Activated B cell treated with CpG ODN at 0.5 μM for 24 hours (primary cell): Measurements from ENCODE around the gene STK24. TPM values are rescaled to one million over a fixed set of nuclear protein-coding genes. Genes with fewer than 3 reads are reported as not detected.

Experiments used
- ATAC-seq: fragments of 200-7000 bp; cut with Tn5 transposase; one replicate; pipeline ENCODE4 v1.10.0; 2021; ENCODE audit warnings: low read depth, mild to moderate bottlenecking, moderate library complexity
- CTCF ChIA-PET: fragments of 350-600 bp; sonication (Branson Sonifier 250); formaldehyde crosslinking; loops from one replicate; lab custom pipeline; 2021; ENCODE audit warnings: antibody characterized with exemption; lab: Charles Lee
- POLR2A ChIA-PET: fragments of 350-600 bp; sonication (Branson Sonifier 250); formaldehyde crosslinking; loops from one replicate; lab custom pipeline; 2021; ENCODE audit warnings: antibody characterized with exemption; lab: Charles Lee
- DNase-seq: peaks from one replicate; pipeline ENCODE4 v3.0.0; 2022
- H3K27ac Mint-ChIP-seq: one replicate; pipeline ENCODE4 v1.8.0; 2020; ENCODE audit warnings: mixed read lengths
- H3K27me3 Mint-ChIP-seq: one replicate; pipeline ENCODE4 v1.8.0; 2021; ENCODE audit warnings: mixed read lengths
- H3K36me3 Mint-ChIP-seq: one replicate; pipeline ENCODE4 v1.8.0; 2021; ENCODE audit warnings: low read depth, mixed read lengths
- H3K4me1 Mint-ChIP-seq: one replicate; pipeline ENCODE4 v1.8.0; 2021; ENCODE audit warnings: mixed read lengths
- H3K4me3 Mint-ChIP-seq: one replicate; pipeline ENCODE4 v1.8.0; 2020; ENCODE audit warnings: mild to moderate bottlenecking, mixed read lengths
- H3K9me3 Mint-ChIP-seq: one replicate; pipeline ENCODE4 v1.8.0; 2020; ENCODE audit warnings: mixed read lengths
- intact Hi-C: fragments of 100-400 bp; cut with micrococcal nuclease; formaldehyde crosslinking; loops from one replicate; pipeline ENCODE4 v1.15.1; 2024
- total RNA-seq: library from RNA; stranded (reverse); gene quantifications from 2 replicates; pipeline ENCODE4 v1.2.3, GENCODE V29; 2022
- TF ChIP-seq, protein P1 (sequence below): fragments of 200-600 bp; IDR thresholded peaks from one replicate; pipeline ENCODE4 v1.8.0; 2022; ENCODE audit warnings: antibody characterized with exemption, mild to moderate bottlenecking

The STK24 gene
- total RNA-seq, 1 donor from 2014 or later: 84.8 TPM

DNA sequence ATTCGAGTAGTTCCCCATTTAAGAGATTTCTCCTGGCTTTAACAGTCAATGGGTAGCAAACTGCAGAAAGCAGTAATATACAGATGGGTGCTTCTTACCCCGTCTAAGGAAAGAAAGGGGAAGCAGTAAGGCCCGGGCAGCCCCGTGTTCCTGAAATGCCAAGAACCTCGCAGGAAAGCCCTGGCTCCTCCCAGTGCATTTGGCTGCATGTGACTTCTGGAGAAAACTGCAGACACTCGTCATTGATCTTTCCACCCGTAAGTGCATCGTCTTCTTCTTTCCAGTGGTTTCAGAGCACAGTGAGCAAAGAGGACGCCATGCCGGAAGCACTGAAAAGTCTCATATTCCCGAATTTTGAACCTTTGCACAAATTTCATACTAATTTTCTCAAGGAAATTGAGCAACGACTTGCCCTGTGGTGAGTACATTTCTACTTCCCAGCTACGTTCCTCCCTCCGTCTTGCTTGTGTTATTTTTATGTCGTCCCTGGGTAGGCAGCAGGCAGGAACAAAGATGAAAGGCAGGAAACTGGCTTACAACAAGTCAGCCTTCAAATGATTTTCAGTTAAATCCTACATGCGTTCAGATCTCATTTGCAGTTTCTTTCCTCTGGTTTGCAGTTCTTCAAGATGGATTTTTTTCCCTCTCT is 165.2 kb downstream of the STK24 start:
- Mint-ChIP-seq H3K36me3 (no peaks in the 10 kb centered on the region), H3K4me1 (peaks cover 4% of the 10 kb centered on the region), H3K27ac (no peak overlapping the region), H3K27me3 (peaks cover 12% of the 10 kb centered on the region), H3K4me3 (peak overlapping the region; percentile 0), H3K9me3 (no peaks in the 10 kb centered on the region)
- ChIA-PET POLR2A (no interaction called here), CTCF (no interaction called here)
- DNase-seq (no peak), ATAC-seq (no peak)
- intact Hi-C loops: no loop called here
- TF ChIP-seq, protein P1, sequence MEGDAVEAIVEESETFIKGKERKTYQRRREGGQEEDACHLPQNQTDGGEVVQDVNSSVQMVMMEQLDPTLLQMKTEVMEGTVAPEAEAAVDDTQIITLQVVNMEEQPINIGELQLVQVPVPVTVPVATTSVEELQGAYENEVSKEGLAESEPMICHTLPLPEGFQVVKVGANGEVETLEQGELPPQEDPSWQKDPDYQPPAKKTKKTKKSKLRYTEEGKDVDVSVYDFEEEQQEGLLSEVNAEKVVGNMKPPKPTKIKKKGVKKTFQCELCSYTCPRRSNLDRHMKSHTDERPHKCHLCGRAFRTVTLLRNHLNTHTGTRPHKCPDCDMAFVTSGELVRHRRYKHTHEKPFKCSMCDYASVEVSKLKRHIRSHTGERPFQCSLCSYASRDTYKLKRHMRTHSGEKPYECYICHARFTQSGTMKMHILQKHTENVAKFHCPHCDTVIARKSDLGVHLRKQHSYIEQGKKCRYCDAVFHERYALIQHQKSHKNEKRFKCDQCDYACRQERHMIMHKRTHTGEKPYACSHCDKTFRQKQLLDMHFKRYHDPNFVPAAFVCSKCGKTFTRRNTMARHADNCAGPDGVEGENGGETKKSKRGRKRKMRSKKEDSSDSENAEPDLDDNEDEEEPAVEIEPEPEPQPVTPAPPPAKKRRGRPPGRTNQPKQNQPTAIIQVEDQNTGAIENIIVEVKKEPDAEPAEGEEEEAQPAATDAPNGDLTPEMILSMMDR: no peak

DNA sequence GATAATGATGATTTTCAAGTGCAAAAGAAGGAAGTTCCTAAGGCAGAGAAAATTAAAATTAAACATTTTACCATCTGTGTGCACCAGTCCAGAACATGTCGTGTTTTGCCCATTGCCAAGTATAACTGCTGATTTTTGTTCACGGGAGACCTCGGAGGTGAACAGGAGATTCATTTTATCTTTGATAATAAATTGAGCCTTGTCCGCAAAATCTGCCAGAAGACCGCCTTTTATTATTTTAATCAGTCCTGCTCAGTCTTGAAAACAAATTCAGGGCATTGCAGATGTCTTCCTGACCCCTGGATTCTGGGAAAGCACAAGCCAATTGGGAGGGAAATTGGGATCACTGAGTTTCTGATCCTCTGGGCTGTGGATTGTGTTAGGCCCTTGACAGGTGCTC is 165.9 kb downstream of the STK24 start:
- CTCF ChIA-PET: no interaction called here
- Mint-ChIP-seq H3K4me1 (peaks cover 4% of the 10 kb centered on the region), H3K27ac (no peak overlapping the region), H3K27me3 (peaks cover 12% of the 10 kb centered on the region), H3K9me3 (no peaks in the 10 kb centered on the region), H3K36me3 (no peaks in the 10 kb centered on the region), H3K4me3 (no peak overlapping the region)
- no peak for ATAC-seq
- TF ChIP-seq, protein P1: no peak
- POLR2A ChIA-PET: no interaction called here
- DNase-seq: no peak
- intact Hi-C loops: no loop called here

DNA sequence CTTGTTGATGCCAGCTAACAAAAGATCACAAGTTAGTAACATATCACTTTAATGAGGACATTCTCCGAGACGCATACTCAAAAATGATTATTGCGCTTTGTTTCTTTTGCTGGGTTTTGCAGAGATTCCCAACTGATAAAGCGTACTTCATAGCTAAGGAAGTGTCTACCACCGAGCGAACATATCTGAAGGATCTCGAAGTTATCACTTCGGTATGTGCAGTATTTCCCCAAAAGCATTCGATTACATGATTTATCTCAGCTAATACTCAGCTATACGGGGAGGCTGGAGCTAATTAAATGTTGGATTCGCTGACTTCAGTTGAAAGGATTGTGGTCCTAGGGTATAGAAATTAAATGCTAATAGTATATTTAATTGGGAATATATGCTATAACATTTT is 166.3 kb downstream of the STK24 start:
- Mint-ChIP-seq H3K27ac (no peak overlapping the region), H3K27me3 (peaks cover 12% of the 10 kb centered on the region), H3K9me3 (no peaks in the 10 kb centered on the region), H3K4me1 (peaks cover 4% of the 10 kb centered on the region), H3K4me3 (no peak overlapping the region), H3K36me3 (no peaks in the 10 kb centered on the region)
- ChIA-PET CTCF (no interaction called here), POLR2A (no interaction called here)
- TF ChIP-seq, protein P1: no peak
- ATAC-seq (no peak), DNase-seq (no peak)
- intact Hi-C loops: no loop called here

DNA sequence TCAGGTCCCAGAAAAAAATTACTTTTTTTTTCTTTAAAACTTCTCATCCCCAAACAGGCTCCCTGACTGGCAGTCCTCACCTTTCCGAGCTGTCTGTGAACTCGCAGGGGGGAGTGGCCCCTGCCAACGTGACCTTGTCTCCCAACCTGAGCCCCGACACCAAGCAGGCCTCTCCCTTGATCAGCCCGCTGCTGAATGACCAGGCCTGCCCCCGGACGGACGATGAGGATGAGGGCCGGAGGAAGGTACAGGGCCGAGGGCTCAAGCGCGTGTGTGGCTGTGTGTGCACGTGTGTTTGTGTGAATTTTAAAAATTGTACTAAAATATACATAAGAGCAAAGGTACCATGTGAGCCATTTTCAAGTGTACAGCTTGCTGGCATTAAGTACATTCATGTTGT is 167.6 kb downstream of the STK24 start:
- Mint-ChIP-seq H3K27ac (no peak overlapping the region), H3K36me3 (no peaks in the 10 kb centered on the region), H3K4me1 (peaks cover 4% of the 10 kb centered on the region), H3K9me3 (no peaks in the 10 kb centered on the region), H3K4me3 (no peak overlapping the region), H3K27me3 (peaks cover 14% of the 10 kb centered on the region)
- DNase-seq (no peak), ATAC-seq (no peak)
- TF ChIP-seq, protein P1: no peak
- intact Hi-C loops: no loop called here
- CTCF ChIA-PET: no interaction called here
- POLR2A ChIA-PET: no interaction called here

DNA sequence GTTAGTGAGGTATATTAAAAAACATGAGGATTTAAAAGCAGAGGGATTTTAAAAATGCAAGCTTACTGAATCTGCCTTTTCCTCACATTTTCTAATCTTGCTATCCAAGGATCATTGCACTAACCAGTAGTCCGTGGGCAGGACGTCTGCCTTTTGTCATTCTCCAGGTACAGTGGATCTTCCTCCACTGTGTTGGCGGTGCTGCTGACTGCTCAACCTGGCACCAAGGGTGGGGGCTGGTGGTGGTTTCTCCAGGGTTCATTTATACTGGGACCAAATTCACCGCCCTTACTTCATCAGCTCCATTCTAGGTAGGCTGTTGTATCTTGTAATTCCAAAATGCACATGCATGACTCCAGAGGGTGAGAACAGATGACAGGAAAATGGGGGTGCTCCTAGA is 169.3 kb downstream of the STK24 start:
- Mint-ChIP-seq H3K27ac (no peak overlapping the region), H3K27me3 (peaks cover 10% of the 10 kb centered on the region), H3K4me1 (peaks cover 4% of the 10 kb centered on the region), H3K36me3 (no peaks in the 10 kb centered on the region), H3K4me3 (no peak overlapping the region), H3K9me3 (no peaks in the 10 kb centered on the region)
- TF ChIP-seq, protein P1: no peak
- DNase-seq: no peak
- CTCF ChIA-PET: no interaction called here
- no peak for ATAC-seq
- POLR2A ChIA-PET: no interaction called here
- intact Hi-C loops: no loop called here
